ENCODE measurements around the gene MBP.

Gene MBP

DNA sequence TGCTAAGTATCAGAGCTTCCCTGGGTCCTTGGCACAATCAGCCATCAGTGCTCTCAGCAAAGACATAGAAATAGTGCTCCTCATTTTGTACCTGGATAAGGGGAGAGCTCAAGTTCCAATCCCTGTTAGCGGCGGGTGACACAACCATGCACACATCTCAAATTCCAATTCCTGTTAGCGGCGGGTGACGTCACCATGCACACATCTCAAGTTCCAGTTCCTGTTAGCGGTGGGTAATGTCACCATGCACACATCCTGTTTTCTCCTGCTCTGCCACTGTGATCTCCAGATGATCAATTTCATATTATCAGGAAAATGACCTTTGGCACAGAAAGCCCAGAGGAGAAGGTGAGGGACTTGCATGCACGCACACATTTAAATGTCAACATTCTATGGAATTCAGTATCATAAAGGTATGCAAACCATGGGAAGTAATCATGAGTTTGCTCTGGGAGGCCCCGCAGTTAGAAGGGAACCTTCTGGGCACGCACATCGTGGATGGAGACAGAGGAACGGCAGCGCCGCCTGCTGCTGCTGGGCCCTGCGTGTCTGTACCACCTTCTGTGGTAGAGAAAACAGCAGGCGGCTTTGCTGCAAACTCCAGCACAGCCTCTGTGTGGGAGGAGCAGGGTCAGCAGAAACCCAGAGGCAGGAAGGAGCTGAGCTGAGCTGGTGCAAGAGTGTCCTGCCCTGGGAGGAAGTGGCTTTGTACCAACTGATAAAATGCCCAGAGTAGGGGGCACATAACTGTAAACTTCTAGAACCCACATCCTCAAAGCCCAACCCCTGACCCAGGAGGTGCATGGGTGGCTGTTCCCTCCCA is 77.8 kb downstream of the MBP start:
- DNase-seq (ENCODE audit: extremely low read depth in 1 of 2, low read depth in 1 of 2): peak in 1 of 2 donors; percentile 79

DNA sequence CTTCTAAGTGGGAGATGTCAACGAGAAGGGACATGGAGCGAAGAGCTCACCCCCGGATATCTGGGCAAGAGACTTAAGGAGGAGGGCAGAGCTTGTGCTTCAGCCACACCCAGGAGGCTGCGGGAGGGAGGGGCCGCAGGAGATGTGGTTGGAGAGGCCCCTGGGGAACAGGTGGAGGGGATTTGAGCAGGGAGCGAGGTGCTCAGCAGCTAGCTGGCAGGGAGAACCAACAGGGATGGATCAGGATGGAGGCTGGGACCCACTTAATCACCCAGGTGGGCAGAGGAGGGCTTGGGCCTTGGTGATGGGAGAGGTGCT is 78.3 kb downstream of the MBP start:
- no peak for DNase-seq (ENCODE audit: extremely low read depth in 1 of 2, low read depth in 1 of 2)

DNA sequence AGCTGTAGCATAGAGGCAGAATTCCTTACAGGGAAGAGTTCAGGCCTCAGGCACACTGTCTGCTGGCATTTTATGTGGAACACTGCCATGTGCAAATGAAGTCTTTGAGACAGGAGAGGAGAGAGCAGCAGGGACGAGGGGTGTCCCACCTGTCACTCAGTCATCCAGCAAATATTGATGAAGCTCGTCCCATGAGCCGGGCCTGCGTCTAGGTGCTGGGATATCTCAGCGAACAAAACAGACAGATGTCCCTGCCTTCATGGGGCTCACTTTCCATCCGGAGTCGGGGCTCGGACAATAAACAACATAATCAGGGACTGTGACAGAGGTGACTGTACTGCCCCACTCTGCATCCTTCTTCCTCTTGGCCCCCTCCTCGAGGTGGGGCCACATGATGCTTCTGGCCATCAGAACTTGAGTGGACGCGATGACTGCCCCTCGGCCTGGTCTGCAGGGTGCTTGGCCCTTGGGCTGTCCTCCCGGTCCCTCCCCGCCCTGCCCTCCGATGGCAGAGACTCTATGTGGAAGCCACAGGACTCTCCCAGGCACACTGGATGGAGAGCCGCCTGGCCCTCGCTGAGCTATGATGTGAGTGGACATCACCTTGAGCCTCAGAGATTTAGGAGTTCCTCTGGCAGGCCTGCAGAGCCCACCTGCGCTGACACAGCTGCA is 78.8 kb downstream of the MBP start:
- DNase-seq (ENCODE audit: extremely low read depth in 1 of 2, low read depth in 1 of 2): no peak

DNA sequence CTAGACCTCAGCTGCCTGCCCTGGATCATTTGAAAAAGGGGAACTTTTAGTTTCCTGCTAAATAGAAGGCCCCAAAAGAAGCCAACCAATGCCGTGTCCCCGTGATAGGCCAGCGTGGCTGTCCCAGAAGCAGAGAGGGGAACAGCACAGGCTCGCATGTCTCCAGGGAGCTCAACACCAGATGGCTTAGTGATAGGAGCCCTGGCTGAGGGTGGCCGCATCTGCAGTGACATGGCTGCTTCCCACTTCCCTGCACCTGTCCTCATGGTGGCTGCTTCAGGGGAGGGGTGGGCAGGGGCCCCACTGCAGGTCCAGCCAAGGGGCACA is 79.6 kb downstream of the MBP start:
- no peak for DNase-seq (ENCODE audit: extremely low read depth in 1 of 2, low read depth in 1 of 2)

DNA sequence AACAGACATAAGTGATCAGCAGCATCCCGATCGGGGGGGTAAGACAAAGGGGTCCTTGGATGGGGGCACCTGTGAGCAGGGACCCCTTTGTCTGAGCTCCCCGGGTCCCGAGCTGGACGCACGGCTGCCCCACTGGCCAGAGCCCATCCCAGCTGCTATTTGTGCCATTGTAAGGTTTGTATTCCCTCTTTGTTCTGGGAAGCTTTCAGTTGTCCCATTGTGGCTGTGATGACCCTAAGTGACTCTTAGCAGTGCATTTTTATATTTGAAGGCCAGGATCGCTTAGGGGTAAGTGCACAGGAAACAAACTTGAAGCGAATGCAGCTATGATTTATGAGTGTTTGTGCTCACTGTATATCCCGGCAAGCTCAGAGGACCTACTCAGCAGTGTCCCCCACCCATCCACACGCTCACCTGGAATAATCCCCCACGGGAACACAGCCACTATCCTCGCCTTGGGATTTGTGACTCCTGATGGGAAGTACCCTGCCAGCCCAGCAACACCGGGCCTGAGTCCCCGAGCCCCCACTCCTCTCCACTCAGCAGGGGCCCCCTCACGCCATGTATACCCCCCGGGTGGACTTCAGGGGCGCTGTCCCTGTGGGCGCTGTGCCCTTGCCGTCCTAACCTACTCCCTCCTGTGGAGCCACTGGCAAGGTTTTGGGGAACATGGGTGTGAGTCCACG is 80.1 kb downstream of the MBP start:
- DNase-seq (ENCODE audit: extremely low read depth in 1 of 2, low read depth in 1 of 2): no peak

DNA sequence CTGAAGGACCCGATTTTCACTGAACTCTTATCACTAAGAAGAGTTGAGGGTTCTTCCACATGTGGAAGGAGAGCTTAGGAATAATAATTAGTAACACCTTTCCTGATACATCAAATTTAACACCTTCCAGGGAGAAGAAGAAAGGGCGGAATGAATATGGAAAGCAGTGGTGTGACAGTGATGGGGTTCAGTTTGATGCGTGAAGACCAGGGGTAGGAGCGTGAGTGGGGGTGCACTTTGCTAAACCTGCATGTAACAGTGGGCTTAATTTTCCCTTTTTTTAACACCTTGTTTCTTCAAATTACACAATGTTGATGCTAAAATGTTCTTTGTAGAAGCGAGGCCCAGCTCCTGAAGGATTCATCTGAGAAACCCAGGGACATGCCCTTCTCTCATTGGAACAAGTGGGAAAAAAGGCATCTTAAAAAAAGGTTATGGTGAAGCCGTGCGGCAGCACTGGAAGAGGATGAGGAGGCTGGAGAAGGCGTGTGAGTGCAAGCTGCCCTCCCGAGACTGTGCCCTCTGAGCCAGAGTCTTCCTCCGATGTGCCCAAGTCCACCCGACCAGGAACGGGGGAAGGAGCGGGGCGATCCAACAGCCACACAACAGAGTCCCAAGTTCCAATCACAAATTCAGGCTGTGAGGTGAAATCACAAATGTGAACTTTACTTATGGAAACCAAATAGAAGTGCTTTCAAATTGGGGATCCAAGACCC is 80.8 kb downstream of the MBP start:
- no peak for DNase-seq (ENCODE audit: extremely low read depth in 1 of 2, low read depth in 1 of 2)

DNA sequence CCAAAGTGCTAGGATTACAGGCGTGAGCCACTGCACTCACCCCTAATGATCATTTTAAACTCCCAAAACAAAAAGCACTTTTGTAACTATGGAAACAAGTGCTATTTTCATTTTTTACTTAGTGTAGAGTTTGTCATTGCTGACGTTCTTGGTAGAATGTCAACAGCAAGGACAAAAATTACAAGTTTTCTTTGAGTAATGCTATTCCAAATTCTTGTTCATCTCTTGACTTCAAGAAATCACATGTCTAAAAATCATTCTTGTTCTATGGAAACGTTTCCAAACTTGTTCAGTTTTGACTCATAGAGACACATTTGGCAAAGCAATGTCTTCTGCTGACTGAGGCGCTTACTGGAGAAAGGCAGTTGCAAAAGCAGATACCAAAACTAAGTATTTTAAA is 82.6 kb downstream of the MBP start:
- DNase-seq (ENCODE audit: extremely low read depth in 1 of 2, low read depth in 1 of 2): no peak

DNA sequence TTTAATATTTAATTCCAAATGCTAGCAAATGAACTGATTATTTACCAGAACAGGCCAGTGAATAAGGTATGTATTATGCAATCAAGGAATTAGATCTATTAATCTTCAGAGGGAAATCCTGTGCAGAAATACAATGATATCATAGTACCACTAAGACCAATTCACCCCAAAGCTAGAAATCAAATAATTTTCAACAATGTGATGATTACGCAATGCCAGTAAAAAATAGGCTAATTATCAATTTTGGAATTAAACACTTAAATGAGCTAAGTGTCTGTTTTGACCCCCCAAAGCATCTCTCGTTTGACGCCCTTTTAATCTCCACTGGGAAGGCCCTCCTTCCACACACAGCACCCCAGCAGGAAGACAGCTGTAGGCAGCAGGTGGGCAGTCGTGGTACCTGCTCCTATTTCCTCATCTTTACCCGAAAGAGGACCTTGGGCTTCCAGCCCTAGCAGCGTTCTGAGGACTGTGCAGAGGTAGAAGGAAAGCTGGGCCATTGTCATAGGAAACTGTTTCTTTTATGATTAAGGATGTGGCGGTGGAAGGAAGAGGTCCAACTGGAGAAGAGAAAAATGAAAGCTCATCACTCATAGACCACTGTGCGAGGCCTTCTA is 84.7 kb downstream of the MBP start:
- no peak for DNase-seq (ENCODE audit: extremely low read depth in 1 of 2, low read depth in 1 of 2)

DNA sequence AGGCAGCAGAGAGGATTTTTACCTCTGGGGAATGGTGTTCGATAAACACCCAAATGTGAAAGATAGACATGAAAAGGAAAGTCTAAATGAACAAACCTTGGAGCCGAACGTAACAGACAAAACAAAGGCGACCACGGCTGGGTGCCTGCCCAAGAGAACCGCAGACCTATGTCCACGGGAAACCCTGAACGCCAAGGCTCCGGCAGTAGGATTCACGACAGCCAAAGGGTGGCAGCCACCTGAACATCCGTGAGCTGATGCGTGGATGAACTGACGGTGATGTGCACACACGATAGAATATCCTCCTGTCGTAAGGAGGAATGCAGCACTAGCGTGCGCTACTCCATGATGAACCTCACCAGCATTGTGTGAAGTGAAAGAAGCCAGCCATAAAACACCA is 85.6 kb downstream of the MBP start:
- DNase-seq (ENCODE audit: extremely low read depth in 1 of 2, low read depth in 1 of 2): no peak

DNA sequence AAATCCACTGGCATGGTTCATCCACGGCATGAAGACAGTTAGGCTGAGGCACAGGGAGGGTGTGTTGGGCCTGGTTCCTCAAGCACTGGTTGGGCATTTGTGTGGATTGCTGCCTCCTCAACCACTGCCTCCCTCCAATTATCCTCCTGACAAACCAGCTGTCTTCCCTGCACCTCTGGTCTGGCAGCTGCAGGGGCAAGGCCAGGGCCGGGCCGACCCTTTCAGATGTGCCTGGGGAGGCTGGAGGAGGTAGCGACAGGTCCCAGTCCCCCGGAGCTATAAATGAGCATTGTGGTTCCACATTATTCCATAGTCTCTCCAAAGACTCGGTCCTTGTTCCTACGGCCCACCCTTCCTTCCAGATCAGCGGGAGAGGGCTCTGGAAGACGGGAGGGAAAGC is 86.2 kb downstream of the MBP start:
- DNase-seq (ENCODE audit: extremely low read depth in 1 of 2, low read depth in 1 of 2): no peak

DNA sequence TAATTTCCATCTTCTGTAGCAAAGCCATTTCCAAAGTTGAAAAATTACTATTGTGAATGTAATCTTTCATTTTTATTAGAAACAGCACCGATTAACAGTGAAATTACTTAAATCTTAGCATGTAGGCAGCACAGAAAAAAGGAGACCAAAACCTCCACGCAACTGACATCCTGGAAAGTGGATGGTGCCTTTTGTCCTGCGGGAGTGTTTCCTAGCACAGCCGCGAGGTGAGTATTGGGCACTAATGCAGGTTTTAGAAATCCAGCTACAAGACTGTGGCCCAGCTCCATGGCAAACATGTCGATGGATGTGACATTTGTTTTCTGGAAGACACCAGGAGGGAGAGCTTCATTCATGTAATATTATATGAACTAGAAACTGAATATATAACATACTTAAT is 86.9 kb downstream of the MBP start:
- no peak for DNase-seq (ENCODE audit: extremely low read depth in 1 of 2, low read depth in 1 of 2)

DNA sequence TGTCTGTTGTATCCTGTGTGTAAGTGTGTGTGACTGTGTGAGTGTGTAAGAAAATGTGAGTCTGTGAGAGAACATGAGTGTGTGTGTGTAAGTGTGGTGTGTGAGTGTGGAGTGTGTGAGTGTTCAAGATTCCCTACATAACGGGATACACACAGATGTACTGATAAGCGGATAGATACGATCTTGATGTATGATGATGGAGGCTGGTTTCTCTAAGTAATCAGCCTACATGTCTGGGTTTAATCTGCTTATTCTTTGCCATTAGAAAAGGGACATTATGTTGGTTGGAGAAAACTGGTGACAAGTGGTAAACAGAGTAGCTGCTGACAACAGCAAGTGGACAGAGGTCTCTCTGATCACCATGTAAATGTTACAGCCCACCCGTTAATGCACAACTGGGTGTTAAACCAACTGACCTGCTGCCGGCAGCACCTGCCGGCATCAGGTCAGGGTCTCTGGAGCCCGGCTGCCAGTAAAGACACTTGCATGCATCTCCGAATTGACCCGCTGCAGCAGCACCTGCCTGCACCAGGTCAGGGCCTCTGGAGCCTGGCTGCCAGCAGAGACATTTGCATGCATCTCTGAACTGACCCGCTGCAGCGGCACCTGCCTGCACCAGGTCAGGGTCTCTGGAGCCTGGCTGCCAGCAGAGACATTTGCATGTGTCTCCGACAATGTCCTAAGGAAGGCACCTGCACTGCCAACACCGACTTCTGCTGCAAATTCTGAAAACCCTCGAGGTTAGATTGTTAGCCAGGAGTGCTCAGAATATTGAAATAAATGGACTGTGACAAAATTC is 87.5 kb downstream of the MBP start:
- DNase-seq (ENCODE audit: extremely low read depth in 1 of 2, low read depth in 1 of 2): no peak

DNA sequence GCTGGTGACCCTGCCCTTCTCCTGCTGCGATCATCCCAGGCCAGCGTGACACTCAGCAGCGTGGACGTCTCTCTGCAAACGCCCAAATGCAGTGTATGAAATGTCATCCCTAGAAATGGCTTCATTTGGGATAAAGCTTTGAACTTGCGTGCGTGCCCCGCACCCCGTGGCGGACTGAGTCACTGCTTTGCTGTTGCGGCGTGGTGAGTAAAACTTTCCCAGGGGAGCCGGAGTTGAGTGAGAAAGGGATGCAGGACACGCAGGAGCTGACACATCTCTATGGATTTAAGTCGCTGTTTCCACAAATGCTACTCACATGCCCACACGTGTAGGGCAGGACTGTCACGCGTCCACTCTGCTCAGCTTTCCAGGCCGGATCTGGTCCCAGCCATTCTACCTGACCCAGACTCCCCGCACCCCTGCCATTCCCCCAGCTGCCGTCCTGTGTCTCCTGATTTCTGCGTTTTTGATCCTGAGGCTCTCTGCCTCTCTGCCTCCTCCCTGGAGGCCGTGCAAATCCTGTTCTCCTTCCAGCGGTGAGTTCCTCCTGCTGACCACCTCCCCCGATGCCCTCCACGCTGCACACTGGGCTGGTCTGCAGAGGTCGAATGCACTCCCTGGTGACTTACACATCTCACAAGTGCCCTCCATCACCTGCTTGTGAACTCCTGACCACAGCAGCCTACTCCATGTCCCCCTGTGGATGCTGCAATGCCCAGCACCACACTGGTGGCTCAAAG is 88.9 kb downstream of the MBP start:
- no peak for DNase-seq (ENCODE audit: extremely low read depth in 1 of 2, low read depth in 1 of 2)

DNA sequence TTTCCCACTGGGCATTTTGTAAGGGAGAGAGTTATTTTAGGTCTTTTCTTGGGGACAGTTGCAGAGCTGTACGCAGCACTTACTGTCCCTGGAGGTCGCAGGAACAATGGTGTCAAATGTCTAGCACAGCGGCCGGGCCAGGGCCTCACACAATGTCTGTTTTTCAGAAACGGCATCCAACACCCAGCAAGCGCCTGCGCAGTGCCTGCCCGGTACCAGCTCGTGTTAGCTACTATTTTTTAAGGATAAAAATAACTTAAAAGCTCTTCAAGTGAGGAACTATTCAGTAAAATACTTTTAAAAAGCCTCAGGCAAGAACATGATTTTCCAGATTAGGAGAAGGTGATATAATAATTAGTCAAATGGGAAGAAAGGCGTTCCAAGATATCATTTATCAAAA is 90.0 kb downstream of the MBP start:
- no peak for DNase-seq (ENCODE audit: extremely low read depth in 1 of 2, low read depth in 1 of 2)

DNA sequence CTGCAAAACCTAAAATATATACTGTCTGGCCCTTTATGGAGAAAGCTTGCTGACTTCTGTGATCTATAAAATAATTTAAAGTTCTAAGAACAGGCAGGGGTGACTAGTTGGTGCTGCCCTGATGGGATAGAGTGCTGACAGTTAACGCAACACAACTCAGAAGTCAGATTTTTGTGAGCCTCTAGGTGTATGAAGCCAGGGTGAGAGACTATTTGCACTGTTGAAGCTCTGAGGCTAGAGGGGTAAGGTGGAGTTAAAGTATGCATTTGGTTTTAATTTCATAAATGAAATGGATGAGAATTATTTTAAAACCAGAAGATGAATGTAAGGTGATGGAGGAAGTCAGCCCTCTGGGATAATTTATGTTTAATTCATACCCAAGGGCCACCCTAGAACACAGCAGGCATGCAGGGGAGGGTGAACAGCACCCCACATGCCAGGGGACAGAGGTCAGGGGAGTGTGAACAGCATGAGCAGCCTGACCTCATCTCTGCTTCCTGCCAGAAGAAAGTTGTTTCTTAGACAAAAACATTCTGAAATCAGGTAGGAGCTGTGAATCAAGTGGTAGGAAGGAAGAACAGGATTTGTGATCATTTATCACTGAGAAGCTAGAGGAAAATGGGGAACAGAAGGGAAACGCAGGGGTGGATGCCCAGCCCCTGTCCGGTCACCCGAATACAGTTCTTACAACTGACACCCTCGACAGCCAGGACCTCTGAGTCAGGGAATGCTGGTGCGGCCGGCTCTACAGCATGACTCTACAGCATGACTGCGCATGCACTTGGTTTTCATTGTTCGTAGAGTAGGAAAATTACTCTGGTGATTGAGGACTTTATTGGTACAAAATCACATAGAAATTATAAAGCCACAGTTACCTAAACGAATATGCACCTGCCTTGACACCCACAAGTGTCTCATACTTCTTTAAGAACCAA is 93.1 kb downstream of the MBP start:
- no peak for DNase-seq (ENCODE audit: extremely low read depth in 1 of 2, low read depth in 1 of 2)

DNA sequence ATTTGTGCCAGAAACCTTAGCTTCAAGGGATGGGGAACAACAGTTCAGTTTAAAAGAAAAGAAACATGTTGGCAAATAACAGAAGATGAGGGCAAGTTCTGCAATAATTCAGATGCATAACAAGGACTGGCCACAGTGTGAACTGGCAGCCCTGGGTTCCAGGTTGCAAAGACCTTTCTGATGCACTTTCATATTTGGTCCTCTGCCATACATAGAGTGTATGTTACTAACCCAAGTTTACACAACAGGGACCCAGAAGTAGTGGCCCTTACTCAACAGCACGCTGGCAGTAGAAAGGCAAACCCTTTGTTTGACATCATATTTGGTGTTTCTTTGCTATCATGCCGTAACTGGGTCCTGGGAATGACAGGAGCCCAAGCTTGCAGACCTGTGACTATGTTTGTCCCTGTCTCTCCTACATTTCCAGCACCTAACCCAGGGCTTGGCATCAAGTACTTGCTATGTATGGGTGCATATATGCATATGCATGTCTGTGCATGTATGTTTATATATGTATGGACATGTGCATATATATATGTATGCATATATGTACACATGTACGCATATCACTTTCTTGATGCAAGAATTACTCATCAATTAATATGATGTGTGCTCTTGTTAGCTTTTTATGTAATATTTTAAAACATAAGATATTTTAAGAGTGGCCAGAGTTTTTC is 94.3 kb downstream of the MBP start:
- no peak for DNase-seq (ENCODE audit: extremely low read depth in 1 of 2, low read depth in 1 of 2)

DNA sequence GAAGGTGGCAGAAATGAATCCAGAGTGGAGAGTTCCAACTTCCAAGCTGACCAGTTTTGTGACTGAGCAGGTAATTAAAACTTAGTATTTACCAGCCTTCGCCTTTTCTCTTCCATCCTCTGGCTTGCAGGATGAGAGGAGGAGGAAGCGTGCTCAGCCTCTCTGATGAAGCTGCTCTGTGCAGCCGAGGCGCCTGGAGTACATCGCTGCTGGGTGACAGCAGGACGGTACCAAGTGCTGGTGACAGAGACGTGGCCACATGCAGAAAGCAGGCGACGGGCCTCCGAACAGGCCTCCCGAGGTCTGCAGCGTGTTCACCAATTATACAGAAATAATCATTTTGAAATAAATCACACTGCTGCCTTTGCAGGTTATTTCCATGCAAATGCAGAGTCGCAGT is 95.0 kb downstream of the MBP start:
- DNase-seq (ENCODE audit: extremely low read depth in 1 of 2, low read depth in 1 of 2): no peak

Measured in stimulated activated CD8-positive, alpha-beta memory T cell treated with anti-CD3 and anti-CD28 coated beads, Interleukin-7, amount 100 ng/mL, for 48 hours (primary cell).